B cell (primary cell): ENCODE data around the gene IGF2BP1.

Source experiments
- CTCF ChIP-seq: fragments of 200-600 bp; IDR thresholded peaks from one replicate; pipeline ENCODE4 v1.8.0; 2022; ENCODE audit warnings: antibody characterized with exemption, mild to moderate bottlenecking
- EZH2 ChIP-seq: IDR thresholded peaks from 2 replicates; pipeline ENCODE4 v1.6.1; 2012; ENCODE audit warnings: borderline replicate concordance, low read depth, mild to moderate bottlenecking, moderate library complexity, low read length; ENCODE audit not compliant: insufficient read depth, poor library complexity, severe bottlenecking

- TF ChIP-seq CTCF (no peak), EZH2 (no peak)
These were observed 5.6 kb downstream of the IGF2BP1 start for GRCh38 chr17:49002766-49003165.
